LoVo (cell line): ENCODE results near the gene SBF2.
"Not testable (repeated sequence)": the region's sequence is repeated elsewhere in the genome, so short reads cannot be mapped to it uniquely, and the experiment has no call there.

Experiments
- DNase-seq: peaks from one replicate; pipeline ENCODE4 v3.0.0-alpha.2; 2016; ENCODE audit warnings: low spot score

SBF2 gene

GRCh38 chr11:10197091-10197490, 96.9 kb downstream of the SBF2 start:
- DNase-seq, result no peak

GRCh38 chr11:10192036-10192435, 102.0 kb downstream of the SBF2 start:
- DNase-seq, result no peak

GRCh38 chr11:10181811-10182210, 112.2 kb downstream of the SBF2 start:
- DNase-seq, result peak; percentile 9

GRCh38 chr11:10164621-10165020, 129.4 kb downstream of the SBF2 start:
- no peak for DNase-seq

- DNase-seq, result no peak
Measured at GRCh38 chr11:10162222-10162621, 131.8 kb downstream of the SBF2 start.

- DNase-seq, result no peak
Measured at GRCh38 chr11:10160350-10160749, 133.7 kb downstream of the SBF2 start.

- no peak for DNase-seq
Measured at GRCh38 chr11:10158461-10158860, 135.6 kb downstream of the SBF2 start.

- DNase-seq, result no peak
Measured at GRCh38 chr11:10155793-10156490, 138.1 kb downstream of the SBF2 start.

GRCh38 chr11:10150800-10151199, 143.2 kb downstream of the SBF2 start:
- no peak for DNase-seq

- no peak for DNase-seq
Measured at GRCh38 chr11:10149553-10149952, 144.5 kb downstream of the SBF2 start.

GRCh38 chr11:10147195-10147594, 146.8 kb downstream of the SBF2 start:
- no peak for DNase-seq

- DNase-seq, result no peak
Measured at GRCh38 chr11:10144954-10145353, 149.1 kb downstream of the SBF2 start.

GRCh38 chr11:10139656-10140055, 154.4 kb downstream of the SBF2 start:
- peak; percentile 67 for DNase-seq

GRCh38 chr11:10139143-10139542, 154.9 kb downstream of the SBF2 start:
- DNase-seq, result no peak

GRCh38 chr11:10134975-10135481, 159.0 kb downstream of the SBF2 start:
- DNase-seq, result no peak

GRCh38 chr11:10134226-10134625, 159.8 kb downstream of the SBF2 start:
- not testable (repeated sequence) for DNase-seq

- DNase-seq, result not testable (repeated sequence)
Measured at GRCh38 chr11:10133251-10133650, 160.8 kb downstream of the SBF2 start.

- no peak for DNase-seq
Measured at GRCh38 chr11:10130875-10131274, 163.1 kb downstream of the SBF2 start.

GRCh38 chr11:10129184-10129583, 164.8 kb downstream of the SBF2 start:
- not testable (repeated sequence) for DNase-seq

GRCh38 chr11:10125522-10126133, 168.4 kb downstream of the SBF2 start:
- no peak for DNase-seq

- DNase-seq, result peak; percentile 80
Measured at GRCh38 chr11:10122326-10123197, 171.5 kb downstream of the SBF2 start.

- no peak for DNase-seq
Measured at GRCh38 chr11:10118865-10119264, 175.2 kb downstream of the SBF2 start.
